ENCODE data around the gene GOT1. TPM values are rescaled to one million over a fixed set of nuclear protein-coding genes. Genes with fewer than 3 reads are reported as not detected.

Gene GOT1
- total RNA-seq, 1 experiment from 2014 or later, result 65.7 TPM

DNA sequence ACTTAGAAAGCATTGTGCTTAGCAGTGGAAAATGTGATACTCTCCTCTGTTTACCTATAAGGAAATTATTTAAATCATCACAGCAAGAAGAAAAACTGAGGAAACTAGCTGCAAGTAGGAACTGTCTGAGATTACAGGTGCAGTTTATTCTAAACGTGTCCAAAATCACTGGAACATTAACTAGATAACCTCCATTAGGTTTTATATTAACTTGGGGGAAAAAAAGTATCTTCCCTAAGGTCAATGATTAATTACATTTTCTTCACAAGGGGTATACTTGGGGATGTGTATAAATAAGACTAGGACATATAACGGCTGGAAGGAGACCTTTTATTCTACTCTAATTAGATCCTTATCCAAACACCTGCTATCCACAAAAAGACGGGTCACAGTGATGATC, 3.7 kb downstream of the GOT1 start:
- BruUV-seq (replicated peaks), result no TSS peak
- Histone ChIP-seq H3K9me3 (ENCODE audit: low read depth, low read length, poor library complexity, severe bottlenecking) (no peaks in the 10 kb centered on the region), H3K4me3 (ENCODE audit: low read depth, low read length, poor library complexity, severe bottlenecking) (no peak overlapping the region), H3K27me3 (replicated peaks; ENCODE audit: insufficient read depth, low read depth, low read length, poor library complexity) (no peaks in the 10 kb centered on the region), H3K4me1 (ENCODE audit: insufficient read depth, low read length, poor library complexity, severe bottlenecking) (peaks cover 13% of the 10 kb centered on the region), H3K27ac (ENCODE audit: low read depth, low read length, poor library complexity, severe bottlenecking) (no peak overlapping the region), H3K36me3 (ENCODE audit: insufficient read depth, low read length, poor library complexity, severe bottlenecking) (peaks cover 21% of the 10 kb centered on the region)
- intact Hi-C loops (cut with micrococcal nuclease; ENCODE audit: unreplicated experiment), result no loop called here
- DNase-seq (ENCODE audit: low spot score), result no peak
- no peak for TF ChIP-seq EZH2 (IDR thresholded peaks at IDR 0.05; ENCODE audit: borderline replicate concordance, low read depth, low read length, poor library complexity, severe bottlenecking)
- TF ChIP-seq, protein P1, sequence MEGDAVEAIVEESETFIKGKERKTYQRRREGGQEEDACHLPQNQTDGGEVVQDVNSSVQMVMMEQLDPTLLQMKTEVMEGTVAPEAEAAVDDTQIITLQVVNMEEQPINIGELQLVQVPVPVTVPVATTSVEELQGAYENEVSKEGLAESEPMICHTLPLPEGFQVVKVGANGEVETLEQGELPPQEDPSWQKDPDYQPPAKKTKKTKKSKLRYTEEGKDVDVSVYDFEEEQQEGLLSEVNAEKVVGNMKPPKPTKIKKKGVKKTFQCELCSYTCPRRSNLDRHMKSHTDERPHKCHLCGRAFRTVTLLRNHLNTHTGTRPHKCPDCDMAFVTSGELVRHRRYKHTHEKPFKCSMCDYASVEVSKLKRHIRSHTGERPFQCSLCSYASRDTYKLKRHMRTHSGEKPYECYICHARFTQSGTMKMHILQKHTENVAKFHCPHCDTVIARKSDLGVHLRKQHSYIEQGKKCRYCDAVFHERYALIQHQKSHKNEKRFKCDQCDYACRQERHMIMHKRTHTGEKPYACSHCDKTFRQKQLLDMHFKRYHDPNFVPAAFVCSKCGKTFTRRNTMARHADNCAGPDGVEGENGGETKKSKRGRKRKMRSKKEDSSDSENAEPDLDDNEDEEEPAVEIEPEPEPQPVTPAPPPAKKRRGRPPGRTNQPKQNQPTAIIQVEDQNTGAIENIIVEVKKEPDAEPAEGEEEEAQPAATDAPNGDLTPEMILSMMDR (conservative IDR thresholded peaks at IDR 0.05; ENCODE audit: low read depth, low read length), result no peak
- CTCF ChIA-PET, result no interaction called here
- POLR2A ChIA-PET (ENCODE audit: low non-redundant PET), result no interaction called here

DNA sequence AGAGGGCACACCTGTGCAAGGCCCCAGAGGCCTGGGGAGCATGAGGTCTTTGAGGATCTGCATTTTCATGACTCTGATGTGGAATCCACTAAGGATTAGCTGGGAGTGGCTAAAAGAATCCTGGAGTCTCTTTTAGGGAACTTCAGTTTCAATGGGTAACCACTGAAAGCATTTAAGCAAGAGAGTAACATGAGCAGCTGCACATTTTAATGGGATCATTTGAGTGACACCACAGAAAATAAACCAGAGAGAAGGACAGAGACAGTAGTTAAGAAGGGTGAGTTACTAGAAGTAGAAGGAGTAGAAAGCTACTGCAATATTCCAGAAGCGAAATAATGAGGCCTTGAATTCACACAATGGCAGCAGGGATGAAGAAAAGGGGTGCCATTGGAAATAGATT, 5.2 kb downstream of the GOT1 start:
- Histone ChIP-seq H3K4me1 (ENCODE audit: insufficient read depth, low read length, poor library complexity, severe bottlenecking) (peaks cover 13% of the 10 kb centered on the region), H3K27me3 (replicated peaks; ENCODE audit: insufficient read depth, low read depth, low read length, poor library complexity) (no peaks in the 10 kb centered on the region), H3K4me3 (ENCODE audit: low read depth, low read length, poor library complexity, severe bottlenecking) (no peak overlapping the region), H3K36me3 (ENCODE audit: insufficient read depth, low read length, poor library complexity, severe bottlenecking) (peaks cover 22% of the 10 kb centered on the region), H3K27ac (ENCODE audit: low read depth, low read length, poor library complexity, severe bottlenecking) (no peak overlapping the region), H3K9me3 (ENCODE audit: low read depth, low read length, poor library complexity, severe bottlenecking) (no peaks in the 10 kb centered on the region)
- BruUV-seq (replicated peaks), result no TSS peak
- TF ChIP-seq, protein P1 (conservative IDR thresholded peaks at IDR 0.05; ENCODE audit: low read depth, low read length), result no peak
- TF ChIP-seq EZH2 (IDR thresholded peaks at IDR 0.05; ENCODE audit: borderline replicate concordance, low read depth, low read length, poor library complexity, severe bottlenecking), result no peak
- POLR2A ChIA-PET (ENCODE audit: low non-redundant PET), result interaction anchor here (0.7 to 1.0 kb wide), 2 partner anchors 27 to 73 kb away, joined by 3 read pairs; no protein-coding TSS in a partner anchor
- CTCF ChIA-PET, result no interaction called here
- no peak for DNase-seq (ENCODE audit: low spot score)
- intact Hi-C loops (cut with micrococcal nuclease; ENCODE audit: unreplicated experiment), result no loop called here

DNA sequence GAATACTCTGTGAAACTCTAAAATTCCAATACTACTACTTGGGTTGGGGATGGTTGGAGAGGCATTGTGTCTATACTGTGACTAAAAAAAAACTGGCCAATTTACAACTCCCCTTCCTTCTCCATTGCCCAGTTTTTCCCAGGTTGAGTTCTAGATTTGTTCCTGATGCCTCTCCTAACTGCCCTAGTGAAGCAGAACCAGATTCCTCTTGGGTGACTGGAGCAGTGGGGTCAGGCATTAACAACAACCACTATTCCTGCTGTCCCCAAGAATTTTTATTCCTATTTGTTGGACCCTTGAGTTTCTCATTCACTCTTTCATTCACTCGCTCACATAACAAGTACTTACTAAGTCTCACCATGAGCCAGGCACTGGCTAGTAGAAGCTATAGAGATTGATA, 5.8 kb downstream of the GOT1 start:
- Histone ChIP-seq H3K4me3 (ENCODE audit: low read depth, low read length, poor library complexity, severe bottlenecking) (no peak overlapping the region), H3K36me3 (ENCODE audit: insufficient read depth, low read length, poor library complexity, severe bottlenecking) (peaks cover 27% of the 10 kb centered on the region), H3K27ac (ENCODE audit: low read depth, low read length, poor library complexity, severe bottlenecking) (no peak overlapping the region), H3K27me3 (replicated peaks; ENCODE audit: insufficient read depth, low read depth, low read length, poor library complexity) (no peaks in the 10 kb centered on the region), H3K4me1 (ENCODE audit: insufficient read depth, low read length, poor library complexity, severe bottlenecking) (peaks cover 8% of the 10 kb centered on the region), H3K9me3 (ENCODE audit: low read depth, low read length, poor library complexity, severe bottlenecking) (no peaks in the 10 kb centered on the region)
- DNase-seq (ENCODE audit: low spot score), result no peak
- ChIA-PET POLR2A (ENCODE audit: low non-redundant PET) (interaction anchor here (0.7 kb wide), 1 partner anchor 753 kb away, joined by 3 read pairs; no protein-coding TSS in a partner anchor), CTCF (no interaction called here)
- BruUV-seq (replicated peaks), result no TSS peak
- no peak for TF ChIP-seq EZH2 (IDR thresholded peaks at IDR 0.05; ENCODE audit: borderline replicate concordance, low read depth, low read length, poor library complexity, severe bottlenecking)
- TF ChIP-seq, protein P1 (conservative IDR thresholded peaks at IDR 0.05; ENCODE audit: low read depth, low read length), result no peak
- intact Hi-C loops (cut with micrococcal nuclease; ENCODE audit: unreplicated experiment), result no loop called here

Measured in A673 (cell line).